Hair follicle dermal papilla cell (primary cell): Measurements from ENCODE around the gene PGRMC1. TPM values are rescaled to one million over a fixed set of nuclear protein-coding genes. Genes with fewer than 3 reads are reported as not detected.

Source experiments
- total RNA-seq: library from RNA; depleted of rRNA; stranded (reverse); fragments of >200 nt; gene quantifications from 2 replicates; pipeline ENCODE4 v1.2.3, GENCODE V29; 2012

PGRMC1 gene
- total RNA-seq, result 524 and 608 TPM in 2 replicates

GRCh38 chrX:119235872-119236622 lies at the start of gene PGRMC1:
TSS of gene PGRMC1 (plus strand) at chrX:119236285. CDS start at chrX:119236364, 79 bp downstream.

Other genes with a start within 250 kb of the PGRMC1 start
- not detected in 2 replicates for gene CT47C1, start 163.3 kb upstream of the PGRMC1 start, total RNA-seq
- 0.12 and 0.16 TPM in 2 replicates for gene KIAA1210, start 108.5 kb upstream of the PGRMC1 start, total RNA-seq
- gene SLC25A43, start 163.1 kb downstream of the PGRMC1 start, total RNA-seq, result 37.0 and 44.5 TPM in 2 replicates
- gene SLC25A5, start 232.2 kb downstream of the PGRMC1 start, total RNA-seq, result 96.2 and 131 TPM in 2 replicates